SU-DHL-6 (cell line): ENCODE data around the gene NKAIN4.

Experiments used
- EZH2phosphoT487 ChIP-seq: fragments of 200-600 bp; sonication (generic), shearing (Covaris generic); conservative IDR thresholded peaks from 2 replicates; pipeline ENCODE4 v1.6.1; 2018; ENCODE audit warnings: mild to moderate bottlenecking, antibody characterized with exemption, low read length, moderate library complexity, mixed read lengths
- TF ChIP-seq, protein P1 (sequence below): fragments of 200-600 bp; sonication (generic); IDR thresholded peaks from one replicate; pipeline ENCODE4 v1.5.1; 2017; ENCODE audit warnings: antibody characterized with exemption, mild to moderate bottlenecking, low read length, moderate library complexity; ENCODE audit not compliant: insufficient read depth, poor library complexity, severe bottlenecking

DNA sequence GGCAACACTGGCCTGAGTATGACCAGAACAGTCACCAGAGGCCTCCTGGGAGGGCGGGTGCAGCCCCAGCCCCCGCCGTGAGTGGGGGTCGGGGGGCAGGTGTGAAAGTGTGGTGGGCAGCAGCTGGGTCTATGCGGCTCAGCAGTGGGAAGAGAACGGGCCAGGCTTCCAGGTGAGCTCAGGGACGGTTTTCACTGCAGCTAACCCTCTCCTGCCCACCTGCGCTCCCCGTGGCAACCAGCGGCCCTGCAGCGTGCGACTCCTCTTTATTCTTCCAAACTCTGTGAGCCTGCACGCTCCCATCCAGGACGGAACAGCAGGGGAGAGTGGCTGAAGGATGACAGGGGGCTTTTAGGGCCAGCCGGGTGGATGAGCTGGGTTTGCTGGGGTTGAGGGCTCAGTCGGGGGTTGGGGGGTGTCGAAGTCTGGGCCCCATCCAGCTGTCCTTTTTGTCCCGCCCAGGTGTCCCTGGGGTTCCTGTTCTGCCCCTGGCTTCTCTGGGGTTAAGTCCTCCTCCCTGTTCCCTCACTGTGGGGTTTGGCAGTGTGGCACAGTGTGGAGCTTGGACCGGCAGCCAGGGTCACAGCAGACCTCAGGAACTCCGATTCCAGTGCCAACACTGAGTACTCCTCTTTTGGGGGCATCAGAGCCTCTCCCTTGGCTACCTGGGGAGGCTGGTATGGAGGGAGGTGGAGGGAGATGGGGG lies 19.4 kb downstream of the NKAIN4 start:
- TF ChIP-seq, protein P1, sequence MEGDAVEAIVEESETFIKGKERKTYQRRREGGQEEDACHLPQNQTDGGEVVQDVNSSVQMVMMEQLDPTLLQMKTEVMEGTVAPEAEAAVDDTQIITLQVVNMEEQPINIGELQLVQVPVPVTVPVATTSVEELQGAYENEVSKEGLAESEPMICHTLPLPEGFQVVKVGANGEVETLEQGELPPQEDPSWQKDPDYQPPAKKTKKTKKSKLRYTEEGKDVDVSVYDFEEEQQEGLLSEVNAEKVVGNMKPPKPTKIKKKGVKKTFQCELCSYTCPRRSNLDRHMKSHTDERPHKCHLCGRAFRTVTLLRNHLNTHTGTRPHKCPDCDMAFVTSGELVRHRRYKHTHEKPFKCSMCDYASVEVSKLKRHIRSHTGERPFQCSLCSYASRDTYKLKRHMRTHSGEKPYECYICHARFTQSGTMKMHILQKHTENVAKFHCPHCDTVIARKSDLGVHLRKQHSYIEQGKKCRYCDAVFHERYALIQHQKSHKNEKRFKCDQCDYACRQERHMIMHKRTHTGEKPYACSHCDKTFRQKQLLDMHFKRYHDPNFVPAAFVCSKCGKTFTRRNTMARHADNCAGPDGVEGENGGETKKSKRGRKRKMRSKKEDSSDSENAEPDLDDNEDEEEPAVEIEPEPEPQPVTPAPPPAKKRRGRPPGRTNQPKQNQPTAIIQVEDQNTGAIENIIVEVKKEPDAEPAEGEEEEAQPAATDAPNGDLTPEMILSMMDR, result peak; percentile 19
- no peak for TF ChIP-seq EZH2phosphoT487
